CD8-positive, alpha-beta memory T cell (primary cell): Measurements from ENCODE around the gene AP3S2. TPM values are rescaled to one million over a fixed set of nuclear protein-coding genes. Genes with fewer than 3 reads are reported as not detected.

Experiments
- polyA plus RNA-seq: library from polyadenylated mRNA; unstranded; fragments of 300-500 nt; fragmentation: Illumina TruSeq; gene quantifications from one replicate; pipeline ENCODE4 v1.2.3, GENCODE V29; 2021
- total RNA-seq, 2 experiments: library from RNA; stranded (reverse); gene quantifications; one replicate each; pipeline ENCODE4 v1.2.3, GENCODE V29; 2021

Gene AP3S2
- total and polyA plus RNA-seq, 3 experiments from 2014 or later = 23.5 to 35.8 (median 24.5) TPM

Other genes with a start within 250 kb of the AP3S2 start
- gene KIF7, start 238.5 kb downstream of the AP3S2 start, total RNA-seq = 1 to 10 TPM; 2.4 to 2.7 TPM
- not detected for gene KIF7, start 238.5 kb downstream of the AP3S2 start, polyA plus RNA-seq
- under 1 TPM; 0.35 to 0.50 TPM for gene PLIN1, start 214.6 kb downstream of the AP3S2 start, total RNA-seq
- not detected for gene PLIN1, start 214.6 kb downstream of the AP3S2 start, polyA plus RNA-seq
- gene PEX11A, start 203.2 kb downstream of the AP3S2 start, total RNA-seq = 1 to 10 TPM; 2.9 to 3.5 TPM
- gene PEX11A, start 203.2 kb downstream of the AP3S2 start, polyA plus RNA-seq = 2.8 TPM
- not detected for gene WDR93, start 203.2 kb downstream of the AP3S2 start, total RNA-seq
- gene WDR93, start 203.2 kb downstream of the AP3S2 start, polyA plus RNA-seq = 0.08 TPM
- gene MESP1, start 142.7 kb downstream of the AP3S2 start, total RNA-seq = 1 to 10 TPM; 5.3 to 5.6 TPM
- 0.60 TPM for gene MESP1, start 142.7 kb downstream of the AP3S2 start, polyA plus RNA-seq
- gene MESP2, start 117.7 kb downstream of the AP3S2 start, total RNA-seq = not detected
- gene MESP2, start 117.7 kb downstream of the AP3S2 start, polyA plus RNA-seq = not detected
- gene ANPEP, start 79.1 kb downstream of the AP3S2 start, total RNA-seq = under 1 TPM; 0.85 to 1.00 TPM
- gene ANPEP, start 79.1 kb downstream of the AP3S2 start, polyA plus RNA-seq = not detected
- under 1 TPM; 0.02 TPM for gene ARPIN, start 19.0 kb upstream of the AP3S2 start, total RNA-seq
- gene ARPIN, start 19.0 kb upstream of the AP3S2 start, polyA plus RNA-seq = not detected
- gene ZNF710, start 107.3 kb upstream of the AP3S2 start, total RNA-seq = 10 to 100 TPM; 13.2 TPM
- 2.6 TPM for gene ZNF710, start 107.3 kb upstream of the AP3S2 start, polyA plus RNA-seq
- gene IDH2, start 208.5 kb upstream of the AP3S2 start, total RNA-seq = 10 to 100 TPM; 72.8 to 73.8 TPM
- gene IDH2, start 208.5 kb upstream of the AP3S2 start, polyA plus RNA-seq = 148 TPM